Skin epidermis (tissue), 12 donors: ENCODE measurements around the gene PRKAR1B.

Experiments used
- H3K27ac ChIP-seq, 21 experiments: fragments of 200-600 bp; sonication (generic) in 11 of 21; one replicate each; pipeline ENCODE4 v1.5.0; 2020; ENCODE audit warnings: mild to moderate bottlenecking in 3 of 21, inconsistent platforms in 2 of 21, moderate library complexity in 2 of 21
- H3K4me3 ChIP-seq, 7 experiments: fragments of 200-600 bp; sonication (generic) in 2 of 7; one replicate each; pipeline ENCODE4 v1.5.0; 2020; ENCODE audit warnings: inconsistent platforms in 2 of 7, mild to moderate bottlenecking in 2 of 7, moderate library complexity in 1 of 7

Gene PRKAR1B

DNA sequence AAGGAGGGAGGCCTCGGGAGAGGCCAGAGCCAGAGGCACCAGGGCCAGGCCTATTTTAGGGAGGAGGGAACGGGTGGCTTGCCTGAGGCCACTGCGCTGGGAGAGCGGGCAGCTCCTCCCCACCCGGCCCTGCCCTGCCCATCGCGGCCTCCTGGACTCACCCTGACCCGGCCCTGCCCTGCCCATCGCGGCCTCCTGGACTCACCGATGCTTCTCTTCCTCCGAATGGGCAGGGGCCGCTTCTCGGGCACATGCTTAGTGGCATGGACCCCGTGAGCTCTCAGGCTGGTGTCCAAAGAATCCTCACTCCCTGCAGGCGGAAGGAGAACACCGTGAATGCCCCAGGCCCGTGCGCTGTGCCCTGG is 215.0 kb downstream of the PRKAR1B start:
- peak overlapping the region in 9 of 21 experiments; percentile 11 to 84 (median 57) for H3K27ac ChIP-seq

DNA sequence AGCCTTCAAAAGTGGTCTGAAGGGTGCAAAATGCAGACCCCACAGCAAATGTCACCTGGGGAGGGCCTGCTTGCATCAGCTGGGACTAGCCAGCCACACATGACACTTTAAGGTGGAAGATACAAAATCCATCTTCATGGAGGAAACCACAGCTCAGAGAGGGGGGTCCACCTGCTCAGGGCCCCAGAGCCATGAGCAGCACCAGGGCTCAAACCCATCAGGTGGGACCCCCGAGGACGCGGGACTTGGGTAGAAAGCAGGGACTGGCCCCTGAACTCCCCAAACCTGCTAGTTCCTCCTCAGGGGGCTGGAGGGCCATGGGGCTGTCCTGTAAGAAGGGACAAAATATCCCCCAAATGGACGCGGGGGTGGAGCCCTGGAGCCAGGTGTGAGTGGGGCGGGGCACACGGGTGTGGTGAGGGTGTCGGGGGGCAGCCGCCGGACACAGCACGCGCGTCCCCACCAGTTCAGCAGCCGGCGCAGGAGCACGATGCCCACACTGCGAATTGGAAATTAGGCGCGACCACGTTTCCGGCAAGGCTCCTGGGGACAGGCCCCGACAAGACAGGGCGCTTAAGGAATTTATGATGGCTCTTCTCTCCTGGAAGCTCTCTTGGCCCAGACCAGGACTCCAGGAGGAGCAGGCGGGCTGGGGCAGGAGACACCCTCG is 215.5 kb downstream of the PRKAR1B start:
- peak overlapping the region in 1 of 7 experiments; percentile 3 for H3K4me3 ChIP-seq
- H3K27ac ChIP-seq: peak overlapping the region in 8 of 21 experiments; percentile 15 to 84 (median 38)

More for the DNA sequence above, 215.0 kb downstream of the PRKAR1B start:
- peak overlapping the region in 1 of 7 experiments; percentile 3 for H3K4me3 ChIP-seq

DNA sequence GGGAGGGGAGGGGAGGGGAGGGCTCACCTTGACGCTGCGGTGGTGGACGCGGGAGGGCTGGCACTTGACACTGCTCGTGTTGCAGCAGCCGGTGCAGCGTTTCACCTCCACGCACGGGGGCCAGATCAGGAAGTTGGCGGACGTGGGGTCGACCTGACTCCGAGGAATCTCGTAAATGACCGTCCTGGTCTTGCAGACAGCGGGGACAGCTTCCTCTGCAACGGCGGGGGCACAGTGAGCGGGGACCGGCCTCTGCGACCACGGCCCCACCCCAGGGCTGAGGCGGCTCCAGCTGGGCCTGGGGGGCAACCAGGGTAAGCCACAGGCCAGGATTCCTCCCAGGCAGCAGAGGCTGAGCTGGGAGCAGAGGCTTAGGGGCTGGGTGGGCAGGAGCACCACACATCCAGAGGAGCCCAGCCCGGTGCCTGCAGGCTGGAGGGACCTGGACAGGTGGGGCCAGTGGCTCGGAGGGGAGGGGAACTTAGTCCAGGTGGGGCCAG is 216.2 kb downstream of the PRKAR1B start:
- Histone ChIP-seq H3K4me3 (no peak overlapping the region), H3K27ac (peak overlapping the region in 3 of 21 experiments; percentile 7 to 84 (median 75))

DNA sequence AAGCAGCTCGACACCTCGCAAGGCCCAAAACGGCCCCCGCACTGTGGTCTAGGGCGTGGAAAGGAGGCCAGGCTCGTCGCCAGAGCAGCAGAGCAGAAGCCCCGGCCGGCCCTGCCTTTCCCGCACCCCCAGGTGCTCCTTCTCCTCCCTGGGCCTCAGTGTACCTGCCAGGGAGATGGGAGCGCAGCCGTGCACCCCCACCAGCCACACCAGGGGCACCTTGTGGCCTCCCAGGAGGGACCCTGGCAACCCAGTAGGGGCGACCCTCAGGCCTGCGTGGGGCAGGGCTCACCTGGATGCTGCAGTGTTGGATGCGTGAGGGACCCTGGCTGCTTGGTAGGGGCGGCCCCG is 217.0 kb downstream of the PRKAR1B start:
- peak overlapping the region in 2 of 21 experiments; percentile 28 to 52 for H3K27ac ChIP-seq
- no peak overlapping the region for H3K4me3 ChIP-seq

DNA sequence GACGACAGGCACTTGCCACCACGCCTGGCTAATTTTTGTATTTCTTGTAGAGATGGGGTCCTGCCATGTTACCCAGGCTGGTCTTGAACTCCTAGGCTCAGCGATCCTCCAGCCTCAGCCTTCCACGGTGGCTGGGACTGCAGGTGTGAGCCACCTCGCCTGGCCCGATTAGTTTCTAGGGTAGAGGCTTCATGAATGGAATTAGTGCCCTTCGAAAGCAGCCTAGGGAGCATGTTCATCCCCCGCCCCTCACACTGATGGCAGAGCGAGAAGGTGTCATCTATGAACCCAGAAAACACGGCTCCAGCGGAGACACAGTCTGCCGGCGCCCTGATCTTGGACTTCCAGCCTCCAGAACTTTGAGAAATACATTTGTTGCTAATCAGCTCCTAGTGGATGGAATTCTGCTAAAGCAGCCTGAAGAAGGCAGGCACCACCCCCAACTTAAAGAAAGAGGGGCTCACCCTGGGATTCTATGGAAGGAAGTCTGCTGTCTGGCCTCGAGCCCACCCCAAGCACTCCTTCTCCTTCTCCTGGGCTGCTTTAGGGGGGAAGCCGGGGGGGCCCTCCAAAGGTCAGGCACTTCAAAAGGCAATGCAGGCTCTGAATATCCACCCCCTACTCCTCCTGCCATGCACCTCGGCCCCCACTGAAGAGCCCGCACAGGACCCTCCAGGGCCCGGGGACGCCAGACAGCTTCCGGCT is 217.5 kb downstream of the PRKAR1B start:
- H3K27ac ChIP-seq: peak overlapping the region in 2 of 21 experiments; percentile 28 to 52
- H3K4me3 ChIP-seq: no peak overlapping the region

DNA sequence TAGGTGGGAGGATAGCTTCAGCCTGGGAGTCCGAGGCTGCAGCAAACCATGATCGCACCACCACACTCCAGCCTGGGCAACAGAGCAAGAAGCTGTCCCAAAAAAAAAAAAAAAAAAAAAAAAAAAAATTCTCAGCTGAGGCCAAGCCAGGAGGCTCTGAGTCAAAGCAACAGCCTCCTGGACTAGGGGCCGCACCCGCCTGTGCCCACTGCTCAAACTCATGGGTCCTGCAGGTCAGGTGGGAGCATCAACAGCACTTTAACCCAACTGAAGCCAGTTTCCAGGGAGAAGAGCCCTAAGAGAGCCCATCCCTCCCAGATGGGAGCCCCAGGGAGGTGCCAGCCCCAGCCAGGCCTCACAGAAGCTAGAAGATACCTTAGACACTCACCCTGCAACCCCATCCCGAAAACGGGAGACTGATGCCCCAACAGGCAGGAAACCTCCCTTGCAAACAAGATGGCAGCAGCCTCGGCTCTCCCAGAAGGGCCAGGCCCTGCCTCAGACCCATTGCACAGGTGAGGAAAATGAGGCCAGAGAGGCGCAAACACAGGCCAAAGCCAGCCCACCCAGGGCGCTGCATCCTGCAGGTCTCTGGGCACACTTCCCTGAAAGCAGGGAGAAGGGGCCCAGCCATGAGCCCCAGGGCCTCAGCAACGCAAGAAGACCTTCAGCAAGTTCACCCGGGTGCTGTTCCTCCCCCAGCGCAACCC is 218.5 kb downstream of the PRKAR1B start:
- peak overlapping the region in 1 of 21 experiments; percentile 18 for H3K27ac ChIP-seq
- H3K4me3 ChIP-seq: no peak overlapping the region

DNA sequence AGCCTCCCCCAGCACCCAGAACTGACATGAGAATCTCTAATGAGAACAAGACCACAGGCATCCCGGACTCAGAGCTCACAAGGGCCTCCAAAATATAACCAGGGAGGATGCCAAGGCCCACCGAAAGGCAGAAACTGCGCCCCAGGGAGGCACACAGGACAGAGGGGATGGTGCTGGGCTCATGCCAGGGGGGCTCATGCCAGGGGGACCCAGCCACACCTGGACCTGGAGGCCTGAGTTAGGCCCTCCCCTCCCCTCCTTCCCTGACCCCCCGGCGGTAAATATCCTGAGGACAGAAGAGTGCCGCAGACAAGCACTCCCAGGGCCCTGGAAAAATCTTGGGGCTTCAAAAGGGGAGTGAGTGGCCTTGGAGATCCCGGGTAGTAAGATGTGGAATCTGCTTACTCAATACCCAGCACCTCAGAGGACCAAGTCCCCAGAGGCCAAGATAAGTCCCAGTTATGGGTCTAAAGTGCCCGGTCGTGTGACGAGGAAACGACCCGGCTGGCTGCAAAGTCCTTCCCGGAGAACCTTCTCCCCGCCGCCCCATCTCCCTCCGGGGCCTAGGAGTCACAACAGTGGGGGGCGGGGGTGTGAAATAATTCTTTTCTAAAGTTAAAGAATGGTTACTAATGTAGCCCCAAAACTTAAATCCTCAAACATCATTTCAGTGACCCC is 219.3 kb downstream of the PRKAR1B start:
- Histone ChIP-seq H3K27ac (peak overlapping the region in 1 of 21 experiments; percentile 60), H3K4me3 (no peak overlapping the region)

DNA sequence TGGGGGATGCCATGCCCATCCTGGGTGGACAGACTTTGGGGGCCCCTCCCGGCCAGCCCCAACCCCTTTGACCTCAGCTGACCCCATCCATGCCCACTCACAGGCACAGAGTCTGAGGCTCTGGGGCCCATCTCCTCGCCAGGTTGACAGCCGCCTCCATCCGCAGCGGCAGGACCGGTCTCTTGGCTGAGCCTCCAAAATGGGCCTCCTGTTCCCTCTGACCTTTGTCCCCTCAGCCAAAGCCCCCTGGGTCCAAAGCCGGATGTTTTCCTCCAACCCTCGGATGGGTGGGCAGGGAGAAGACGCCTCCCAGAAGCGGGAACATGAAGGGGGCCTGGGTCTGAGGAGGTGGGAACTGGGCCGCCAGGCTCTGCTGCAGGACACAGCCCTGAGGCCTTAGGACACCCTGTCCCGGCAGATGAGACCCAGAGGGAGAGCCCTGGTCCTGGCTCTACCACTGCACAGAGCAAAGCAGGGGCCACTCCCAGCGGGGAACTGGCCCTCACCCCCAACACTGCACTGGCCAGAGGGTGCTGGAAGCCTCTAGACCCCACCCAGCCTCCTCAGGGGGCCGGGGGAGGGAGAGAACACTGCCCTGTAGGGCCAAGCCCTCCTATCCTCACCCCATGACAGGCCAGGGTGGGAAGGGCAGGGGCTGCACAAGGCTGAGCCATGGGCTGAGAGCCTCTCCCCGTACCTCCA is 220.0 kb downstream of the PRKAR1B start:
- no peak overlapping the region for H3K4me3 ChIP-seq
- peak overlapping the region in 2 of 21 experiments; percentile 15 to 60 for H3K27ac ChIP-seq

DNA sequence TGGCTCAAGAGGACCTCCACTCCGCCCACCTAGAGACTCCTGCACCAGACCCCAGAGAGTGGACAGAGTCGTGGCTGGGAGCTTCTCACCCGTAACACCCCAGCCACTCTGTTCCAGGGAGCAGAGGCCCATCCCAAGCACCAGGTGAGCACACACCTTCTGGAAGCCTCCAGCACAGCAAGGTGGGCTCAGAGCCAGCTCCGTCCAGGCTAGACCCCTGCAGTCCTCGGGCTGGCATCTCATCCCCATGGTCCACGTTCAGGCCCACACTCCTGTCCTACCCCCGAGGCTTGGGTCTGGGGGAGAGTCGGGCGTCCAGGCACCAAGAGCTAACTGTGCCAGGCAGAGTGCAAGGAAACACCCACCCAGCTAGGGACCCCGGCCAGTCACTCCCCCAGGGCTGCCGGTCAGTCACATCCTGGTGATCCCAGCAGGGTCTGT is 220.7 kb downstream of the PRKAR1B start:
- peak overlapping the region in 2 of 21 experiments; percentile 11 to 60 for H3K27ac ChIP-seq
- no peak overlapping the region for H3K4me3 ChIP-seq

DNA sequence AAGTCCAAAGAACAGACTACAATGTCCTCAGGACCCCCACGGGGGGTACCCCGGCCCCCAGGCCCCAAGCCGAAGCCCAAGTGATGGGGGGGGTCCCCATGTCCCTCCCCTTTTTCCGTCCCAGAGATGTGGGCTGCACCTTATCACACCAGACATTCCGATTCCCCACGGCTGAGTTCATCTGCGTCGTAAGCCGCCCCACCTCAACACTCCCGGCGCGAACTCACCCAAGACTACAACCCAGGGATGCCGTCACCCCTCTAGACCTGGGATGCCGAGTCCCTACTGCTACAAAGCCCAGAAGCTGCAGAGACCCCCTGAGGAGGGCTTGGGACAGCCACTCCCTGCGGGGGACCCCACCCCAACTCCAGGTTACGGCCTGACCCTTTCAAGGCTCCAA is 221.9 kb downstream of the PRKAR1B start:
- peak overlapping the region in 2 of 21 experiments; percentile 61 to 79 for H3K27ac ChIP-seq
- no peak overlapping the region for H3K4me3 ChIP-seq

DNA sequence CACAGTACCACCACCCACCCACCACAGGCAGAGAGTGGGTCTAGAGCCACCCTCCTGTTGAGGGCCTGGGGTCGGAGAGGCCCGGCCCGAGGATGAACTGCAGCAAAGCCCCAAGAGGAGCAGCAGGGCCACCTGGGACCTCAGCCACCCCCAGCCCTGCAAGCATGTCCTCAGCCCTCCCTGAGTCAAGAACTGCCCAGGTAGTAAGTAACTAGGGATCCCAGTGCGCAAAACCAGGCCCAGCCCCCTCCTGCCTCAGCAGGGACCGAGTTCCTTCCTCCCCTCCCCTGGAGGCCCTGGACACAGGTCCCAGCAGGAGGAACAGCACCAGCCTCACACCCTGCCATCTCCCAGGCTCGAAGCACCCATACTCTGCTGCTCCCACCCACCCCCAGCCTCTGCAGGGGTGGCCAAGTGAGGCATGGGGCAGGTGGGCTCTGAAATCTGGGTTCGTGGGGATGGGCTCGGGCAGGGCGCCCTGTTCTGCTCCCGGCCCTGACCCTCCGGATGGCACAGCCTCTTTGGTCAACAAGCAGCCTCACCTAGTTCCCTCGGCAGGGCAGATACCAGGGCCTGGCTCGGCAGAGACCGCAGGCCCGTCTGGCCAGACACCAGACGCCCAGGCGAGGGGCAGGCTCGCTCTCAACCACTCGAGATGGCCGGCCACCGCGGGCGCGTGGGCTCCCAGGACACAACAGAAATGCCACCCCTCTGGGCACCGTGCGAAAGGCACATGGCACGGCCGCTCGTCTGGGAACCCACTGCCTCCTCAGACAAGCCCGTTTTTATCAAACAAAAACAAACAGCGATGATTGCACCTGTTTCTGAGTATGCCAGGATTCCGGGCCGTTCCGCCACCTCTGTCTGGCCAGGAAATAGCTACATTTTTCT is 222.6 kb downstream of the PRKAR1B start:
- Histone ChIP-seq H3K4me3 (no peak overlapping the region), H3K27ac (peak overlapping the region in 2 of 21 experiments; percentile 61 to 79)

DNA sequence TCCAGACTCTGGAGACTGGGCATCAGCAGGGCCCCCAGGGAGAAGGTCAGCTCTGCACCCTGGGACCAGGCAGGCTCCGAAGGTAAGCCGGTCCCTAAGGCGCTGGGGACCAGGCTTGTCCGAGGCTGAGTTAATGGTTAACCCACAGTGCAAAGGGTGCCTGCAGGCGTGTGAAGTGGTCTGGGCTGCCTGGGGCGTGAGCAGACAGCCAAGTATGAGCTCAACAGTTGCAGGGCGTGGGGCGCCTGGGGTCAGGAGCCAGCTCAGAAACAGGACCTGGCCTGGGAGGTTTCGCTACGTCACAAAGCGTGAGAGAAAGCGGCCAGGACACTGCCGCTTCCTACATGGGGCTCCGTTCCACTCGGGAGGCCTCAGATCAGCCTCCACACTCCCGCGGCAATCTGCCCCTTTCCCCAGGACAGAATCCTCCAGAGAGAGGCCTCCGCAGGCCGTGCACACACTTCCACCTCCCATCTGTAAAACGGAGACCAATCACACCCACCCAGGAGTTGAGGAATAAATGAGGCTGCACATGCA is 223.4 kb downstream of the PRKAR1B start:
- Histone ChIP-seq H3K4me3 (no peak overlapping the region), H3K27ac (peak overlapping the region in 1 of 21 experiments; percentile 79)

DNA sequence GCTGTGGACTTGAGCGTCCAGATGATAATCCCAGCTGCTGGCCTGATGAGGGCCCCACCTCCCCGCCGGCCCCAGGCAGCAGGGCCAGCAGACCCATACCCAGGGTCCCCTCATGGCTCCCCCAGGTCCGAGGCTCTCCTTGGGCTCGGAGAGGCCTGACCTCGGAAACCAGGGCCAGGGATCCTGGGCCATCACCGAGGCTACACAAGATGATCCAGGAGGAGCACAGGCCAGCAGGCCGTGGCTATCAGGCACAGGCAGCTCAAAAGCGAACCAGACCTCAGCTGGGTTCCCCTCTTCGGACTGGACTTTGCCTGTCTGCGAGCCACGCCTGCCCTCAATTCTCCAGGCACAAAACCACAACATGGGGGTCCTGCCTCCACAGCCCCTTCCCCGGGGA is 224.8 kb downstream of the PRKAR1B start:
- no peak overlapping the region for H3K4me3 ChIP-seq
- H3K27ac ChIP-seq: peak overlapping the region in 2 of 21 experiments; percentile 31 to 44

DNA sequence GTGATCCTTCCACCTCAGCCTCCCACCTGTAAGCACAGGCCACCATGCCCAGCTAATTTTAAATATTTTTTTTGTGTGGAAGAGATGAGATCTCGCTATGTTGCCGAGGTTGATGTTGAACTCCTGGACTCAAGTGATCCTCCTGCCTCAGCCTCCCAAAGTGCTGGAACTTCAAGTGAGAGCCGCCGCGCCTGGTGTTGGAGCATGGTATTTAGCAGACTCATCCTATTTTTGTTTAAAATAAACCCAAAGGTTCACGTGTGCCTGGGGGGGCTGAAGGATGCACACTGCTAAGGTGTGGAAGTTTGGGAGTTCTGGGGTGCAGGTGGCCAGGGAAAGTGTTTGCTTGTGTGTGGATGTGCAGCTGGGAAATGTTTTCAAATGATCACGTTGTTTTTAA is 225.6 kb downstream of the PRKAR1B start:
- Histone ChIP-seq H3K27ac (no peak overlapping the region), H3K4me3 (no peak overlapping the region)

DNA sequence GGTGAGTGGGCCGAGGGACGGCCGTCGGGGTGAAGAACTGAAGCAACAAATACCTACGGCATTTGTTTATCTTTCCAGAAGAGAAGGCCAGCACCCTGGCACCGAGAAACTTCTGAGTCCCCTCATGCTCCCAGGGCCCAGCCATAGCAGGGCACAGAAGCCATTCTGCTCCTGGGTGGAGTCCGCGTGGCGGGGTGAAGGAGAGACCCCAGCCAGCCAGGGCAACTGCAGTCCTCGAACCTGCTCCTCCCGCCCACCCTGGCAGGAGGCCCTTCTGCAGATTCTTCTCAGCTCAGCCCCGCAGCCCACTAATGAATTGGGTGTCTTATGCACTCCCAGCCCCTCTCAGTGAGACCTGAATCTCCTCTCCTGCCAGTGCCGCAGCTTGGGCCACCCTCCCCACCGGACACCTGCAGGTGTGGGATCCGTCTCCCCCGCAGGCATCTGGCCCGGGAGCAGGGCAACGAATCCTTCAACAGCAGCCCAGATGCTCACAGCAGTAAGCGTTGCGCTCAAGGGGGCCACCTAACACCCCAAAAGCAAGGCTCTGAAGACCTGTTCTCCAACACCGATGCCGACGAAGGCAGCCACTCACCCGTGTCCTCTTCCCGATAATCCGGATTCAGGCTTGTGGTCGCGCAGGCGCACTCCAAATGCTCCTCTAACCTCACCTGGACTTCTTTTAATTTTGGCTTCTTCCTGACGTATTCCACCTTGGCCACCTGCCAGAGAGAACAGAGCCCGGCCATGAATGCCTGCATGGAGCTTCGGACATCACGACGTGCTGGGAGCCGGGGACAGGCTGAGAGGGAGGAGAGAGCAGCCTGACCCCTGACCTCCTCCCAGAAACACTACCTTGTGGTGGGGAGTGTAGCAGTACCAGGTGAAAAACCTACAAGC is 226.3 kb downstream of the PRKAR1B start:
- Histone ChIP-seq H3K4me3 (no peak overlapping the region), H3K27ac (peak overlapping the region in 1 of 21 experiments; percentile 33)

DNA sequence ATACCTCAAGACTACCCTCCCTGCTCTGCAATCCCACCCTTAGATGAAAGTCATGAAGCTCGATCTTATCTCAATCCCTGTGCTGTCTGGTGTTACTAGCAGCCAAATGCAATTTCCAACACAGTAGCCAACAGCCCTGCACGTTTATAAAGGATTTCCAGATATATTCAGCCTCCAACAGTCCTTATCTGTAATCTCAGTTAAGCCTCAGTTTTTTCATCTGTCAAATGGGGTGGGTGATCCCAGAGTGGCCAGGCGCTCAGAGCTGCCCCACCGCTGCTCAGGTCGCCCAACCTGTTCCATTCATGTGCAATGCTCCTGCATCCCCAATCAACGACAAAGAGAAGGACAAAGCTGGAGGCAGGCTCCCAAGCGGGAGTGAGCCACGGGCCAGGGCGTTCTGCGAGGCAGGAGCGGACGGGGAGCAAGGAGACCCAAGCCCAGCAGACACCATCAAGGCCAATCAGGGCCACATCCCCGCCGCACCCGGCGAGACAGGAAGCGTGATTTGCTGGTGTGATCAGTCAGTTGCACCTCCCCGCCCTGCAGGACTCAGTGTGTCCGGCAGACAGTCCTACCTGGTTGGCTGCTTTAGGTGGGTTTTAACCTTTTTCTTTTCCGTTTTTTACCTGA is 227.1 kb downstream of the PRKAR1B start:
- H3K27ac ChIP-seq: peak overlapping the region in 1 of 21 experiments; percentile 33

More for the DNA sequence above, 227.1 kb downstream of the PRKAR1B start:
- H3K4me3 ChIP-seq: no peak overlapping the region
